GM18858 (cell line): ENCODE measurements around the gene HYKK.
A peak's percentile ranks its signal among the peaks of the same experiment; 100 is the strongest.
"Not testable (repeated sequence)": the region's sequence is repeated elsewhere in the genome, so short reads cannot be mapped to it uniquely, and the experiment has no call there.

Experiments
- ATAC-seq: cut with Tn5 transposase; IDR thresholded peaks from one replicate; pipeline ENCODE4 v1.9.1; 2021; ENCODE audit not compliant: unreplicated experiment

Gene HYKK

GRCh38 chr15:78506971-78507830, at the start of gene HYKK:
HYKK (plus strand) TSS chr15:78507577; CDS start chr15:78513089, 5,512 bp downstream.
- peak; percentile 66 for ATAC-seq

- ATAC-seq = no peak
These were observed 46.6 kb upstream of the HYKK start for GRCh38 chr15:78460737-78461136.

GRCh38 chr15:78461171-78461888, 46.0 kb upstream of the HYKK start:
- ATAC-seq = no peak

- ATAC-seq = no peak
These were observed 38.3 kb upstream of the HYKK start for GRCh38 chr15:78469031-78469430.

GRCh38 chr15:78477295-78477694, 30.1 kb upstream of the HYKK start:
- no peak for ATAC-seq

- ATAC-seq = no peak
These were observed 27.7 kb upstream of the HYKK start for GRCh38 chr15:78479650-78480049.

- ATAC-seq = no peak
These were observed 25.5 kb upstream of the HYKK start for GRCh38 chr15:78481917-78482316.

GRCh38 chr15:78492872-78493271, 14.5 kb upstream of the HYKK start:
- no peak for ATAC-seq

GRCh38 chr15:78501857-78502256, 5.5 kb upstream of the HYKK start:
- ATAC-seq = no peak

GRCh38 chr15:78502641-78503040, 4.7 kb upstream of the HYKK start:
- ATAC-seq = no peak

- no peak for ATAC-seq
These were observed 419 bp downstream of the HYKK start for GRCh38 chr15:78507831-78508160.

- ATAC-seq = no peak
These were observed 895 bp downstream of the HYKK start for GRCh38 chr15:78508272-78508671.

- no peak for ATAC-seq
These were observed 2.4 kb downstream of the HYKK start for GRCh38 chr15:78509726-78510312.

- not testable (repeated sequence) for ATAC-seq
These were observed 12.7 kb downstream of the HYKK start for GRCh38 chr15:78520035-78520434.

- no peak for ATAC-seq
These were observed 16.9 kb downstream of the HYKK start for GRCh38 chr15:78524230-78524629.

- ATAC-seq = no peak
These were observed 19.9 kb downstream of the HYKK start for GRCh38 chr15:78527325-78527724.

GRCh38 chr15:78533331-78533730, 26.0 kb downstream of the HYKK start:
- ATAC-seq = no peak

- ATAC-seq = no peak
These were observed 28.8 kb downstream of the HYKK start for GRCh38 chr15:78536134-78536533.

- no peak for ATAC-seq
These were observed 30.0 kb downstream of the HYKK start for GRCh38 chr15:78537266-78537905.

GRCh38 chr15:78538358-78538757, 31.0 kb downstream of the HYKK start:
- no peak for ATAC-seq

GRCh38 chr15:78539464-78540140, 32.2 kb downstream of the HYKK start:
- ATAC-seq = not testable (repeated sequence)
